HEK293 (cell line): Measurements from ENCODE around the gene RNF113B.

Experiments used
- HOXA7 ChIP-seq: sonication (generic); formaldehyde crosslinking; IDR thresholded peaks from 2 replicates; pipeline ENCODE4 v1.8.1; 2022; ENCODE audit warnings: missing genetic modification reagents, borderline replicate concordance
- SCRT2 ChIP-seq: fragments of 450-650 bp; formaldehyde crosslinking; IDR thresholded peaks from 2 replicates; pipeline ENCODE4 v1.5.1; 2016; ENCODE audit warnings: missing biosample characterization, missing genetic modification characterization
- ZNF239 ChIP-seq: fragments of 450-650 bp; formaldehyde crosslinking; IDR thresholded peaks from 2 replicates; pipeline ENCODE4 v1.5.1; 2016; ENCODE audit warnings: missing biosample characterization, missing genetic modification characterization
- ZNF621 ChIP-seq: fragments of 450-650 bp; formaldehyde crosslinking; IDR thresholded peaks from 2 replicates; pipeline ENCODE4 v1.5.1; 2017; ENCODE audit warnings: missing biosample characterization, missing genetic modification characterization
- TF ChIP-seq, protein P1 (sequence below): fragments of 450-650 bp; formaldehyde crosslinking; IDR thresholded peaks from 2 replicates; pipeline ENCODE4 v1.5.1; 2016; ENCODE audit warnings: missing biosample characterization, missing genetic modification characterization
- TF ChIP-seq, protein P2 (sequence below): fragments of 450-650 bp; formaldehyde crosslinking; IDR thresholded peaks from 2 replicates; pipeline ENCODE4 v1.5.1; 2016; ENCODE audit warnings: missing biosample characterization, missing genetic modification characterization
- TF ChIP-seq, protein P3 (sequence below): fragments of 450-650 bp; formaldehyde crosslinking; optimal IDR thresholded peaks from 2 replicates; pipeline ENCODE3; 2016; ENCODE audit warnings: missing biosample characterization, mild to moderate bottlenecking, missing genetic modification characterization
- TF ChIP-seq, protein P4 (sequence below): fragments of 450-650 bp; formaldehyde crosslinking; IDR thresholded peaks from 2 replicates; pipeline ENCODE4 v1.5.1; 2016; ENCODE audit warnings: missing biosample characterization, missing genetic modification characterization

DNA sequence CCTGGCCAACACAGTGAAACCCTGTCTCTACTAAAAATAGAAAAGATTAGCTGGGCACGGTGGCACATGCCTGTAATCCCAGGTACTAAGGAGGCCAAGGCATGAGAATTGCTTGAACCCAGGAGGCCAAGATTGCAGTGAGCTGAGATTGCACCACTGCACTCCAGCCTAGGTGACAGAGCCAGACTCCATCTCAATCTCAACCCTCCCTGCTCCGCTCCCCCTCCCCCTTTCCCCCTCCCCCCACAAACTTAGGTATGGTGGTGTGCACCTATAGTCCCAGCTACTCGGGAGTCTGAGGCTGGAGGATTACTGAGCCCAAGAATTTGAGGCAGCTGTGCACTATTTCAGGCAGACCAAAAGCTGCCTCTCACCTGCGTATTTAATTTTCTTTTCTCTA, 21.6 kb upstream of the RNF113B start:
- TF ChIP-seq ZNF621 (tag by site-specific recombination) (no peak), SCRT2 (tag by site-specific recombination) (no peak), HOXA7 (CRISPR knock-in tag) (no peak), ZNF239 (tag by site-specific recombination) (no peak)
- TF ChIP-seq, protein P1, sequence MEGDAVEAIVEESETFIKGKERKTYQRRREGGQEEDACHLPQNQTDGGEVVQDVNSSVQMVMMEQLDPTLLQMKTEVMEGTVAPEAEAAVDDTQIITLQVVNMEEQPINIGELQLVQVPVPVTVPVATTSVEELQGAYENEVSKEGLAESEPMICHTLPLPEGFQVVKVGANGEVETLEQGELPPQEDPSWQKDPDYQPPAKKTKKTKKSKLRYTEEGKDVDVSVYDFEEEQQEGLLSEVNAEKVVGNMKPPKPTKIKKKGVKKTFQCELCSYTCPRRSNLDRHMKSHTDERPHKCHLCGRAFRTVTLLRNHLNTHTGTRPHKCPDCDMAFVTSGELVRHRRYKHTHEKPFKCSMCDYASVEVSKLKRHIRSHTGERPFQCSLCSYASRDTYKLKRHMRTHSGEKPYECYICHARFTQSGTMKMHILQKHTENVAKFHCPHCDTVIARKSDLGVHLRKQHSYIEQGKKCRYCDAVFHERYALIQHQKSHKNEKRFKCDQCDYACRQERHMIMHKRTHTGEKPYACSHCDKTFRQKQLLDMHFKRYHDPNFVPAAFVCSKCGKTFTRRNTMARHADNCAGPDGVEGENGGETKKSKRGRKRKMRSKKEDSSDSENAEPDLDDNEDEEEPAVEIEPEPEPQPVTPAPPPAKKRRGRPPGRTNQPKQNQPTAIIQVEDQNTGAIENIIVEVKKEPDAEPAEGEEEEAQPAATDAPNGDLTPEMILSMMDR, result no peak
- TF ChIP-seq, protein P2, sequence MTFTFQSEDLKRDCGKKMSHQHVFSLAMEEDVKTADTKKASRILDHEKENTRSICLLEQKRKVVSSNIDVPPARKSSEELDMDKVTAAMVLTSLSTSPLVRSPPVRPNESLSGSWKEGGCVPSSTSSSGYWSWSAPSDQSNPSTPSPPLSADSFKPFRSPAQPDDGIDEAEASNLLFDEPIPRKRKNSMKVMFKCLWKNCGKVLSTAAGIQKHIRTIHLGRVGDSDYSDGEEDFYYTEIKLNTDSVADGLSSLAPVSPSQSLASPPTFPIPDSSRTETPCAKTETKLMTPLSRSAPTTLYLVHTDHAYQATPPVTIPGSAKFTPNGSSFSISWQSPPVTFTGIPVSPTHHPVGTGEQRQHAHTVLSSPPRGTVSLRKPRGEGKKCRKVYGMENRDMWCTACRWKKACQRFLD (tag by site-specific recombination), result no peak
- TF ChIP-seq, protein P3, sequence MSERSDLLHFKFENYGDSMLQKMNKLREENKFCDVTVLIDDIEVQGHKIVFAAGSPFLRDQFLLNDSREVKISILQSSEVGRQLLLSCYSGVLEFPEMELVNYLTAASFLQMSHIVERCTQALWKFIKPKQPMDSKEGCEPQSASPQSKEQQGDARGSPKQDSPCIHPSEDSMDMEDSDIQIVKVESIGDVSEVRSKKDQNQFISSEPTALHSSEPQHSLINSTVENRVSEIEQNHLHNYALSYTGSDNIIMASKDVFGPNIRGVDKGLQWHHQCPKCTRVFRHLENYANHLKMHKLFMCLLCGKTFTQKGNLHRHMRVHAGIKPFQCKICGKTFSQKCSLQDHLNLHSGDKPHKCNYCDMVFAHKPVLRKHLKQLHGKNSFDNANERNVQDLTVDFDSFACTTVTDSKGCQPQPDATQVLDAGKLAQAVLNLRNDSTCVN (tag by site-specific recombination), result no peak
- TF ChIP-seq, protein P4, sequence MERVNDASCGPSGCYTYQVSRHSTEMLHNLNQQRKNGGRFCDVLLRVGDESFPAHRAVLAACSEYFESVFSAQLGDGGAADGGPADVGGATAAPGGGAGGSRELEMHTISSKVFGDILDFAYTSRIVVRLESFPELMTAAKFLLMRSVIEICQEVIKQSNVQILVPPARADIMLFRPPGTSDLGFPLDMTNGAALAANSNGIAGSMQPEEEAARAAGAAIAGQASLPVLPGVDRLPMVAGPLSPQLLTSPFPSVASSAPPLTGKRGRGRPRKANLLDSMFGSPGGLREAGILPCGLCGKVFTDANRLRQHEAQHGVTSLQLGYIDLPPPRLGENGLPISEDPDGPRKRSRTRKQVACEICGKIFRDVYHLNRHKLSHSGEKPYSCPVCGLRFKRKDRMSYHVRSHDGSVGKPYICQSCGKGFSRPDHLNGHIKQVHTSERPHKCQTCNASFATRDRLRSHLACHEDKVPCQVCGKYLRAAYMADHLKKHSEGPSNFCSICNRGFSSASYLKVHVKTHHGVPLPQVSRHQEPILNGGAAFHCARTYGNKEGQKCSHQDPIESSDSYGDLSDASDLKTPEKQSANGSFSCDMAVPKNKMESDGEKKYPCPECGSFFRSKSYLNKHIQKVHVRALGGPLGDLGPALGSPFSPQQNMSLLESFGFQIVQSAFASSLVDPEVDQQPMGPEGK, result no peak
